ENCODE data around the gene BPIFB1. TPM values are rescaled to one million over a fixed set of nuclear protein-coding genes. Genes with fewer than 3 reads are reported as not detected.

Gene BPIFB1
- total RNA-seq, 1 experiment from 2014 or later, result 0.10 TPM

- no peak overlapping the region for H3K4me3 ChIP-seq (ENCODE audit: low read depth in 2 of 2, low read length in 2 of 2)
- BruUV-seq (replicated peaks), result no TSS peak
- TF ChIP-seq SIN3A (IDR thresholded peaks at IDR 0.05; ENCODE audit: borderline replicate concordance, insufficient read depth, low read depth, low read length), result no peak
- no peak for TF ChIP-seq REST (IDR thresholded peaks at IDR 0.05; ENCODE audit: insufficient read depth in 1 of 2, low read depth in 2 of 2, low read length in 1 of 2)
- no peak for TF ChIP-seq TCF7L2 (IDR thresholded peaks at IDR 0.05; ENCODE audit: low read depth, low read length)
- TF ChIP-seq CTCF (IDR thresholded peaks at IDR 0.05), result no peak
- TF ChIP-seq POLR2AphosphoS5 (IDR thresholded peaks at IDR 0.05; ENCODE audit: low read depth, low read length), result no peak
- intact Hi-C loops (cut with micrococcal nuclease; ENCODE audit: unreplicated experiment) (no loop called here), in situ Hi-C loops (cut with HindIII; ENCODE audit: low pct_unique_long_range_greater_than_20kb, low sequenced_read_pairs) (no loop called here)
- DNase-seq (ENCODE audit: low read depth, low spot score), result no peak
- CTCF ChIA-PET, result no interaction called here
- no peaks in the 10 kb centered on the region for H3K9me3 ChIP-seq (ENCODE audit: control insufficient read depth, insufficient read depth, low read depth, low read length)
- no peak overlapping the region for H3K27ac ChIP-seq (ENCODE audit: low read length)
- POLR2A ChIA-PET, result no interaction called here
- peaks cover 7% of the 10 kb centered on the region; the same call in 1 of the 2 replicates for H3K27me3 ChIP-seq (ENCODE audit: control insufficient read depth, insufficient read depth, low read length)
- no peaks in the 10 kb centered on the region for H3K4me1 ChIP-seq (ENCODE audit: control insufficient read depth, insufficient read depth, low read length)
- no peaks in the 10 kb centered on the region for H3K36me3 ChIP-seq (ENCODE audit: control insufficient read depth, insufficient read depth, low read length)
- ATAC-seq, result no peak
These were observed 28.0 kb upstream of the BPIFB1 start for GRCh38 chr20:33255005-33255404.

GRCh38 chr20:33257237-33257636, 25.8 kb upstream of the BPIFB1 start:
- intact Hi-C loops (cut with micrococcal nuclease; ENCODE audit: unreplicated experiment), result no loop called here
- TF ChIP-seq REST (IDR thresholded peaks at IDR 0.05; ENCODE audit: insufficient read depth in 1 of 2, low read depth in 2 of 2, low read length in 1 of 2) (no peak), CTCF (IDR thresholded peaks at IDR 0.05) (no peak), POLR2AphosphoS5 (IDR thresholded peaks at IDR 0.05; ENCODE audit: low read depth, low read length) (no peak), SIN3A (IDR thresholded peaks at IDR 0.05; ENCODE audit: borderline replicate concordance, insufficient read depth, low read depth, low read length) (no peak), TCF7L2 (IDR thresholded peaks at IDR 0.05; ENCODE audit: low read depth, low read length) (no peak)
- ChIA-PET CTCF (no interaction called here), POLR2A (no interaction called here)
- in situ Hi-C loops (cut with HindIII; ENCODE audit: low pct_unique_long_range_greater_than_20kb, low sequenced_read_pairs), result no loop called here
- peaks cover 7% of the 10 kb centered on the region; the same call in 1 of the 2 replicates for H3K27me3 ChIP-seq (ENCODE audit: control insufficient read depth, insufficient read depth, low read length)
- DNase-seq (ENCODE audit: low read depth, low spot score) (no peak), ATAC-seq (no peak)
- H3K4me1 ChIP-seq (ENCODE audit: control insufficient read depth, insufficient read depth, low read length), result no peaks in the 10 kb centered on the region
- no peak overlapping the region for H3K4me3 ChIP-seq (ENCODE audit: low read depth in 2 of 2, low read length in 2 of 2)
- H3K36me3 ChIP-seq (ENCODE audit: control insufficient read depth, insufficient read depth, low read length), result no peaks in the 10 kb centered on the region
- H3K27ac ChIP-seq (ENCODE audit: low read length), result no peak overlapping the region
- no TSS peak for BruUV-seq (replicated peaks)
- no peaks in the 10 kb centered on the region for H3K9me3 ChIP-seq (ENCODE audit: control insufficient read depth, insufficient read depth, low read depth, low read length)
